ENCODE measurements around the gene IL6R.
"Not testable (repeated sequence)": the region's sequence is repeated elsewhere in the genome, so short reads cannot be mapped to it uniquely, and the experiment has no call there.

The IL6R gene

GRCh38 chr1:154485106-154485505 lies 80.0 kb downstream of the IL6R start:
- no peaks in the 10 kb centered on the region for H3K9me3 ChIP-seq (ENCODE audit: control insufficient read depth, insufficient read depth, low read length)
- H3K4me1 ChIP-seq (ENCODE audit: insufficient read depth, low read length) = no peaks in the 10 kb centered on the region; the same call in 1 of the 2 replicates
- no peaks in the 10 kb centered on the region for H3K36me3 ChIP-seq (ENCODE audit: insufficient read depth, low read length)
- H3K9ac ChIP-seq (ENCODE audit: low read depth, low read length) = no peak overlapping the region

- no peaks in the 10 kb centered on the region for H3K9me3 ChIP-seq (ENCODE audit: control insufficient read depth, insufficient read depth, low read length)
- no peaks in the 10 kb centered on the region; the same call in 1 of the 2 replicates for H3K4me1 ChIP-seq (ENCODE audit: insufficient read depth, low read length)
- no peaks in the 10 kb centered on the region for H3K36me3 ChIP-seq (ENCODE audit: insufficient read depth, low read length)
- H3K9ac ChIP-seq (ENCODE audit: low read depth, low read length) = no peak overlapping the region
Measured at GRCh38 chr1:154485910-154486496, 80.9 kb downstream of the IL6R start.

- not testable (repeated sequence) for H3K9ac ChIP-seq (ENCODE audit: low read depth, low read length); H3K4me1 ChIP-seq (ENCODE audit: insufficient read depth, low read length); H3K9me3 ChIP-seq (ENCODE audit: control insufficient read depth, insufficient read depth, low read length); H3K36me3 ChIP-seq (ENCODE audit: insufficient read depth, low read length)
Measured at GRCh38 chr1:154486756-154487155, 81.6 kb downstream of the IL6R start.

- Histone ChIP-seq H3K9me3 (ENCODE audit: control insufficient read depth, insufficient read depth, low read length) (no peaks in the 10 kb centered on the region), H3K9ac (ENCODE audit: low read depth, low read length) (no peak overlapping the region), H3K36me3 (ENCODE audit: insufficient read depth, low read length) (no peaks in the 10 kb centered on the region), H3K4me1 (ENCODE audit: insufficient read depth, low read length) (peaks cover 10% of the 10 kb centered on the region)
Measured at GRCh38 chr1:154488922-154489321, 83.8 kb downstream of the IL6R start.

GRCh38 chr1:154489695-154490274 lies 84.6 kb downstream of the IL6R start:
- Histone ChIP-seq H3K36me3 (ENCODE audit: insufficient read depth, low read length) (no peaks in the 10 kb centered on the region), H3K4me1 (ENCODE audit: insufficient read depth, low read length) (peaks cover 10% of the 10 kb centered on the region), H3K9ac (ENCODE audit: low read depth, low read length) (no peak overlapping the region), H3K9me3 (ENCODE audit: control insufficient read depth, insufficient read depth, low read length) (no peaks in the 10 kb centered on the region)

GRCh38 chr1:154490317-154490716 lies 85.2 kb downstream of the IL6R start:
- no peak overlapping the region for H3K9ac ChIP-seq (ENCODE audit: low read depth, low read length)
- no peaks in the 10 kb centered on the region for H3K9me3 ChIP-seq (ENCODE audit: control insufficient read depth, insufficient read depth, low read length)
- no peaks in the 10 kb centered on the region for H3K36me3 ChIP-seq (ENCODE audit: insufficient read depth, low read length)
- H3K4me1 ChIP-seq (ENCODE audit: insufficient read depth, low read length) = peaks cover 10% of the 10 kb centered on the region

- Histone ChIP-seq H3K36me3 (ENCODE audit: insufficient read depth, low read length) (no peaks in the 10 kb centered on the region), H3K9ac (ENCODE audit: low read depth, low read length) (no peak overlapping the region), H3K9me3 (ENCODE audit: control insufficient read depth, insufficient read depth, low read length) (no peaks in the 10 kb centered on the region), H3K4me1 (ENCODE audit: insufficient read depth, low read length) (peaks cover 10% of the 10 kb centered on the region)
Measured at GRCh38 chr1:154492115-154492514, 87.0 kb downstream of the IL6R start.

- H3K4me1 ChIP-seq (ENCODE audit: insufficient read depth, low read length) = peaks cover 10% of the 10 kb centered on the region
- no peaks in the 10 kb centered on the region for H3K9me3 ChIP-seq (ENCODE audit: control insufficient read depth, insufficient read depth, low read length)
- H3K36me3 ChIP-seq (ENCODE audit: insufficient read depth, low read length) = no peaks in the 10 kb centered on the region
- H3K9ac ChIP-seq (ENCODE audit: low read depth, low read length) = no peak overlapping the region
Measured at GRCh38 chr1:154493276-154493675, 88.1 kb downstream of the IL6R start.

- H3K9ac ChIP-seq (ENCODE audit: low read depth, low read length) = no peak overlapping the region
- no peaks in the 10 kb centered on the region for H3K36me3 ChIP-seq (ENCODE audit: insufficient read depth, low read length)
- H3K9me3 ChIP-seq (ENCODE audit: control insufficient read depth, insufficient read depth, low read length) = no peaks in the 10 kb centered on the region
- peaks cover 10% of the 10 kb centered on the region for H3K4me1 ChIP-seq (ENCODE audit: insufficient read depth, low read length)
Measured at GRCh38 chr1:154495496-154496273, 90.5 kb downstream of the IL6R start.

GRCh38 chr1:154496383-154496782 lies 91.2 kb downstream of the IL6R start:
- Histone ChIP-seq H3K9me3 (ENCODE audit: control insufficient read depth, insufficient read depth, low read length) (no peaks in the 10 kb centered on the region), H3K9ac (ENCODE audit: low read depth, low read length) (no peak overlapping the region), H3K4me1 (ENCODE audit: insufficient read depth, low read length) (peaks cover 10% of the 10 kb centered on the region), H3K36me3 (ENCODE audit: insufficient read depth, low read length) (no peaks in the 10 kb centered on the region)

GRCh38 chr1:154497026-154497806 lies 92.1 kb downstream of the IL6R start:
- Histone ChIP-seq H3K4me1 (ENCODE audit: insufficient read depth, low read length) (peaks cover 10% of the 10 kb centered on the region), H3K9me3 (ENCODE audit: control insufficient read depth, insufficient read depth, low read length) (no peaks in the 10 kb centered on the region), H3K36me3 (ENCODE audit: insufficient read depth, low read length) (no peaks in the 10 kb centered on the region), H3K9ac (ENCODE audit: low read depth, low read length) (no peak overlapping the region)

- Histone ChIP-seq H3K4me1 (ENCODE audit: insufficient read depth, low read length) (no peaks in the 10 kb centered on the region), H3K36me3 (ENCODE audit: insufficient read depth, low read length) (no peaks in the 10 kb centered on the region), H3K9me3 (ENCODE audit: control insufficient read depth, insufficient read depth, low read length) (no peaks in the 10 kb centered on the region; the same call in 1 of the 2 replicates), H3K9ac (ENCODE audit: low read depth, low read length) (no peak overlapping the region)
Measured at GRCh38 chr1:154499446-154499845, 94.3 kb downstream of the IL6R start.

- Histone ChIP-seq H3K36me3 (ENCODE audit: insufficient read depth, low read length) (no peaks in the 10 kb centered on the region), H3K4me1 (ENCODE audit: insufficient read depth, low read length) (no peaks in the 10 kb centered on the region), H3K9ac (ENCODE audit: low read depth, low read length) (no peak overlapping the region), H3K9me3 (ENCODE audit: control insufficient read depth, insufficient read depth, low read length) (no peaks in the 10 kb centered on the region; the same call in 1 of the 2 replicates)
Measured at GRCh38 chr1:154500533-154500932, 95.4 kb downstream of the IL6R start.

- H3K36me3 ChIP-seq (ENCODE audit: insufficient read depth, low read length) = no peaks in the 10 kb centered on the region
- H3K9ac ChIP-seq (ENCODE audit: low read depth, low read length) = peak overlapping the region; percentile 48; the same call in 1 of the 2 replicates
- no peaks in the 10 kb centered on the region for H3K4me1 ChIP-seq (ENCODE audit: insufficient read depth, low read length)
- H3K9me3 ChIP-seq (ENCODE audit: control insufficient read depth, insufficient read depth, low read length) = no peaks in the 10 kb centered on the region; the same call in 1 of the 2 replicates
Measured at GRCh38 chr1:154501423-154502065, 96.4 kb downstream of the IL6R start.
